GM12874 (cell line): ENCODE data around the gene RNF32.

Source experiments
- CTCF ChIP-seq: IDR thresholded peaks from 2 replicates; pipeline ENCODE4 v1.5.1; 2011; ENCODE audit warnings: low read depth, mild to moderate bottlenecking, control low read depth, low read length, moderate library complexity; ENCODE audit not compliant: insufficient read depth

Gene RNF32

GRCh38 chr7:156642306-156643045 is 1.9 kb downstream of the RNF32 start:
- TF ChIP-seq CTCF = no peak

GRCh38 chr7:156650042-156650441 is 9.5 kb downstream of the RNF32 start:
- TF ChIP-seq CTCF = no peak

GRCh38 chr7:156651474-156651873 is 10.9 kb downstream of the RNF32 start:
- TF ChIP-seq CTCF = no peak

GRCh38 chr7:156652886-156653568 is 12.5 kb downstream of the RNF32 start:
- TF ChIP-seq CTCF = no peak

- TF ChIP-seq CTCF = no peak
Observed at GRCh38 chr7:156654511-156655234, 14.1 kb downstream of the RNF32 start.

- TF ChIP-seq CTCF = no peak
Observed at GRCh38 chr7:156655251-156655650, 14.7 kb downstream of the RNF32 start.

- no peak for TF ChIP-seq CTCF
Observed at GRCh38 chr7:156655983-156656382, 15.4 kb downstream of the RNF32 start.
